Measurements from ENCODE around the gene KDM4B. TPM values are rescaled to one million over a fixed set of nuclear protein-coding genes. Genes with fewer than 3 reads are reported as not detected.

KDM4B gene
- polyA plus RNA-seq, 1 of the 3 experiments (the other 2 are of a cell fraction) = 12.2 TPM

DNA sequence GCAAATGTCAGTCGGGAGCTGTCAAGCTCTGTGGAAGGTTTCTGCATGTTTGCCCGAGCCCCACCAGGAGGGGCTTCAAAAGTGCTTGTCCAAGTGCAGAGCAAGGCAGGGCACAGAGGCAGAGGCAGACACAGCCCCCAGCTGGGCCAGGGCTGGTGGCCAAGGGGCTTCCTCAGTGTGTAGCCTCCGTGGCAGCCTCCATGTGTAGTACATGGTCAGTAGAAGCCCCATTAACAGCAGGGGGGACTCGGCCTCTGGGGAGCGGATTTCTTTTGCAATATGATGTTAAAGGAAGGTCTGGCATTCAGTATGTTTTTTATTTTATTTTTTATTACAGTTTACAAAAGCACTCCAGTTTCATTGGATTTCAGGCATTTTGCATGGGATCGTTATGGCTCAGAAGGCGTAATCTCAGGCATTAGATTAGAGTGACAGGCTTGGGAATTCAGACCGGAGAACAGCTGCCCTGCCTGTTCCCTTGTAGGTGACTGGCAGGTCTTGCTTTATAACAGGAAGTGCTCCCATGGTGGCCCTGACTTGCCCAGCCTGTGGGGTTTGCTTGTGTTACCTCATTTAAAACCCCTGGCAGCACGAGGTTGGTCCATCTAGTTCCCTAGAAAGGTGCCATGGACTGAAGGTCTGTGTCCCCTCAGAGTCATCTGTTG is 129.2 kb downstream of the KDM4B start:
- H3F3A ChIP-seq (replicated peaks; ENCODE audit: insufficient read depth) = no peaks in the 10 kb centered on the region
- no peaks in the 10 kb centered on the region for H3K79me2 ChIP-seq (ENCODE audit: insufficient read depth)
- CTCF ChIA-PET = interaction anchor here (1.0 to 1.6 kb wide), 4 partner anchors 11 to 49 kb away, joined by 3 read pairs; no protein-coding TSS in a partner anchor
- H3K4me2 ChIP-seq = no peak overlapping the region
- H3K36me3 ChIP-seq (replicated peaks in 1 of 2; ENCODE audit: control insufficient read depth in 1 of 2, insufficient read depth in 2 of 2, low read length in 1 of 2) = peaks cover 10 to 19% of the 10 kb centered on the region in 2 experiments
- H3K4me3 ChIP-seq (ENCODE audit: low read depth in 2 of 2, low read length in 1 of 2) = no peak overlapping the region
- no peaks in the 10 kb centered on the region for H3K9me3 ChIP-seq
- 0 out of 2 replicates have a peak, but pooled peaks cover 4% of the 10 kb centered on the region for H4K20me1 ChIP-seq (ENCODE audit: insufficient read depth)
- peaks cover 7 to 53% of the 10 kb centered on the region in 2 experiments for H3K4me1 ChIP-seq (ENCODE audit: control insufficient read depth in 1 of 2, insufficient read depth in 2 of 2, low read depth in 1 of 2, low read length in 1 of 2)
- no peak overlapping the region for H3K27ac ChIP-seq (ENCODE audit: low read depth in 2 of 2, low read length in 1 of 2)
- TF ChIP-seq, protein P1, sequence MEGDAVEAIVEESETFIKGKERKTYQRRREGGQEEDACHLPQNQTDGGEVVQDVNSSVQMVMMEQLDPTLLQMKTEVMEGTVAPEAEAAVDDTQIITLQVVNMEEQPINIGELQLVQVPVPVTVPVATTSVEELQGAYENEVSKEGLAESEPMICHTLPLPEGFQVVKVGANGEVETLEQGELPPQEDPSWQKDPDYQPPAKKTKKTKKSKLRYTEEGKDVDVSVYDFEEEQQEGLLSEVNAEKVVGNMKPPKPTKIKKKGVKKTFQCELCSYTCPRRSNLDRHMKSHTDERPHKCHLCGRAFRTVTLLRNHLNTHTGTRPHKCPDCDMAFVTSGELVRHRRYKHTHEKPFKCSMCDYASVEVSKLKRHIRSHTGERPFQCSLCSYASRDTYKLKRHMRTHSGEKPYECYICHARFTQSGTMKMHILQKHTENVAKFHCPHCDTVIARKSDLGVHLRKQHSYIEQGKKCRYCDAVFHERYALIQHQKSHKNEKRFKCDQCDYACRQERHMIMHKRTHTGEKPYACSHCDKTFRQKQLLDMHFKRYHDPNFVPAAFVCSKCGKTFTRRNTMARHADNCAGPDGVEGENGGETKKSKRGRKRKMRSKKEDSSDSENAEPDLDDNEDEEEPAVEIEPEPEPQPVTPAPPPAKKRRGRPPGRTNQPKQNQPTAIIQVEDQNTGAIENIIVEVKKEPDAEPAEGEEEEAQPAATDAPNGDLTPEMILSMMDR (IDR thresholded peaks at IDR 0.05) = no peak
- TF ChIP-seq, protein P2, sequence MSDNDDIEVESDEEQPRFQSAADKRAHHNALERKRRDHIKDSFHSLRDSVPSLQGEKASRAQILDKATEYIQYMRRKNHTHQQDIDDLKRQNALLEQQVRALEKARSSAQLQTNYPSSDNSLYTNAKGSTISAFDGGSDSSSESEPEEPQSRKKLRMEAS (IDR thresholded peaks at IDR 0.05; ENCODE audit: low read depth) = no peak
- TF ChIP-seq, protein P3, sequence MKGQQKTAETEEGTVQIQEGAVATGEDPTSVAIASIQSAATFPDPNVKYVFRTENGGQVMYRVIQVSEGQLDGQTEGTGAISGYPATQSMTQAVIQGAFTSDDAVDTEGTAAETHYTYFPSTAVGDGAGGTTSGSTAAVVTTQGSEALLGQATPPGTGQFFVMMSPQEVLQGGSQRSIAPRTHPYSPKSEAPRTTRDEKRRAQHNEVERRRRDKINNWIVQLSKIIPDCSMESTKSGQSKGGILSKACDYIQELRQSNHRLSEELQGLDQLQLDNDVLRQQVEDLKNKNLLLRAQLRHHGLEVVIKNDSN (IDR thresholded peaks at IDR 0.05; ENCODE audit: borderline replicate concordance, low read depth) = no peak
- no peak for TF ChIP-seq TEAD4 (IDR thresholded peaks at IDR 0.05; ENCODE audit: borderline replicate concordance, insufficient read depth)
- no peak for TF ChIP-seq MXI1 (IDR thresholded peaks at IDR 0.05; ENCODE audit: low read depth, low read length)
- TF ChIP-seq, protein P4, sequence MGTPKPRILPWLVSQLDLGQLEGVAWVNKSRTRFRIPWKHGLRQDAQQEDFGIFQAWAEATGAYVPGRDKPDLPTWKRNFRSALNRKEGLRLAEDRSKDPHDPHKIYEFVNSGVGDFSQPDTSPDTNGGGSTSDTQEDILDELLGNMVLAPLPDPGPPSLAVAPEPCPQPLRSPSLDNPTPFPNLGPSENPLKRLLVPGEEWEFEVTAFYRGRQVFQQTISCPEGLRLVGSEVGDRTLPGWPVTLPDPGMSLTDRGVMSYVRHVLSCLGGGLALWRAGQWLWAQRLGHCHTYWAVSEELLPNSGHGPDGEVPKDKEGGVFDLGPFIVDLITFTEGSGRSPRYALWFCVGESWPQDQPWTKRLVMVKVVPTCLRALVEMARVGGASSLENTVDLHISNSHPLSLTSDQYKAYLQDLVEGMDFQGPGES (IDR thresholded peaks at IDR 0.05; ENCODE audit: low read depth, low read length) = no peak
- TF ChIP-seq FOSL2 (IDR thresholded peaks at IDR 0.05; ENCODE audit: borderline replicate concordance, low read depth) = no peak
- TF ChIP-seq MEF2A (IDR thresholded peaks at IDR 0.05; ENCODE audit: borderline replicate concordance, low read depth) = no peak
- TF ChIP-seq FOXM1 (IDR thresholded peaks at IDR 0.05; ENCODE audit: low read depth) = no peak
- no peak for TF ChIP-seq RXRA (IDR thresholded peaks at IDR 0.05; ENCODE audit: borderline replicate concordance, low read depth)
- TF ChIP-seq ELF1 (IDR thresholded peaks at IDR 0.05) = no peak
- H3K9me2 ChIP-seq = no peaks in the 10 kb centered on the region
- H2AFZ ChIP-seq (ENCODE audit: low read depth) = no peak overlapping the region
- no peak overlapping the region for H3K9ac ChIP-seq
- POLR2A ChIA-PET = no interaction called here
- 97% methylated on average over 8 of the region's 9 CpGs for WGBS (ENCODE audit: low lambda C conversion rate)
- DNase-seq = no peak
- no peaks in the 10 kb centered on the region for H3K27me3 ChIP-seq (ENCODE audit: insufficient read depth)

DNA sequence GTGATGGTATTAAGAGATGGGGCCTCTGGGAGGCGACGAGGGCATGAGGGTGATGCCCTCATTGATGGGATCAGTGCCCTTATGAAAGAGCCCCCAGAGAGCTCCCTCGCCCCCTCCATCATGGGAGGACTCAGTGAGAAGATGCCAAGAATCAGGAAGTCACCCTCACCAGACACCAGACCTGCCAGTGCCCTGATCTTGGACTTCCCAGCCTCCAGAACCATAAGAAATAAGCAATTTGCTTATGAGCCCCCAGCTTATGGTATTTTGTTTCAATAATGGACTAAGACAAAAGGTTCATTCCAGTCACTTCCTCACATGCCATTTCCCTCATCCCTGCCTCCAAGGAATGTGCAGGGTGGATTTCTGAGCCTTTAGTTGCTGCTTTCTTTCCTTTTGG is 129.7 kb downstream of the KDM4B start:
- POLR2A ChIA-PET = no interaction called here
- Histone ChIP-seq H3K9ac (no peak overlapping the region), H3K9me2 (no peaks in the 10 kb centered on the region)
- TF ChIP-seq, protein P5, sequence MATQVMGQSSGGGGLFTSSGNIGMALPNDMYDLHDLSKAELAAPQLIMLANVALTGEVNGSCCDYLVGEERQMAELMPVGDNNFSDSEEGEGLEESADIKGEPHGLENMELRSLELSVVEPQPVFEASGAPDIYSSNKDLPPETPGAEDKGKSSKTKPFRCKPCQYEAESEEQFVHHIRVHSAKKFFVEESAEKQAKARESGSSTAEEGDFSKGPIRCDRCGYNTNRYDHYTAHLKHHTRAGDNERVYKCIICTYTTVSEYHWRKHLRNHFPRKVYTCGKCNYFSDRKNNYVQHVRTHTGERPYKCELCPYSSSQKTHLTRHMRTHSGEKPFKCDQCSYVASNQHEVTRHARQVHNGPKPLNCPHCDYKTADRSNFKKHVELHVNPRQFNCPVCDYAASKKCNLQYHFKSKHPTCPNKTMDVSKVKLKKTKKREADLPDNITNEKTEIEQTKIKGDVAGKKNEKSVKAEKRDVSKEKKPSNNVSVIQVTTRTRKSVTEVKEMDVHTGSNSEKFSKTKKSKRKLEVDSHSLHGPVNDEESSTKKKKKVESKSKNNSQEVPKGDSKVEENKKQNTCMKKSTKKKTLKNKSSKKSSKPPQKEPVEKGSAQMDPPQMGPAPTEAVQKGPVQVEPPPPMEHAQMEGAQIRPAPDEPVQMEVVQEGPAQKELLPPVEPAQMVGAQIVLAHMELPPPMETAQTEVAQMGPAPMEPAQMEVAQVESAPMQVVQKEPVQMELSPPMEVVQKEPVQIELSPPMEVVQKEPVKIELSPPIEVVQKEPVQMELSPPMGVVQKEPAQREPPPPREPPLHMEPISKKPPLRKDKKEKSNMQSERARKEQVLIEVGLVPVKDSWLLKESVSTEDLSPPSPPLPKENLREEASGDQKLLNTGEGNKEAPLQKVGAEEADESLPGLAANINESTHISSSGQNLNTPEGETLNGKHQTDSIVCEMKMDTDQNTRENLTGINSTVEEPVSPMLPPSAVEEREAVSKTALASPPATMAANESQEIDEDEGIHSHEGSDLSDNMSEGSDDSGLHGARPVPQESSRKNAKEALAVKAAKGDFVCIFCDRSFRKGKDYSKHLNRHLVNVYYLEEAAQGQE (IDR thresholded peaks at IDR 0.05; ENCODE audit: low read depth, low read length) = no peak
- TF ChIP-seq, protein P6, sequence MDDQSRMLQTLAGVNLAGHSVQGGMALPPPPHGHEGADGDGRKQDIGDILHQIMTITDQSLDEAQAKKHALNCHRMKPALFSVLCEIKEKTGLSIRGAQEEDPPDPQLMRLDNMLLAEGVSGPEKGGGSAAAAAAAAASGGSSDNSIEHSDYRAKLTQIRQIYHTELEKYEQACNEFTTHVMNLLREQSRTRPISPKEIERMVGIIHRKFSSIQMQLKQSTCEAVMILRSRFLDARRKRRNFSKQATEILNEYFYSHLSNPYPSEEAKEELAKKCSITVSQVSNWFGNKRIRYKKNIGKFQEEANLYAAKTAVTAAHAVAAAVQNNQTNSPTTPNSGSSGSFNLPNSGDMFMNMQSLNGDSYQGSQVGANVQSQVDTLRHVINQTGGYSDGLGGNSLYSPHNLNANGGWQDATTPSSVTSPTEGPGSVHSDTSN (IDR thresholded peaks at IDR 0.05) = no peak
- TF ChIP-seq TEAD4 (IDR thresholded peaks at IDR 0.05; ENCODE audit: borderline replicate concordance, insufficient read depth) = no peak
- TF ChIP-seq SMC3 (IDR thresholded peaks at IDR 0.05; ENCODE audit: low read depth, low read length) = no peak
- no peak for TF ChIP-seq ELF1 (IDR thresholded peaks at IDR 0.05)
- TF ChIP-seq, protein P1 (IDR thresholded peaks at IDR 0.05) = no peak
- no peak for TF ChIP-seq YY1 (IDR thresholded peaks at IDR 0.05; ENCODE audit: low read depth)

More for the DNA sequence above, 129.7 kb downstream of the KDM4B start:
- Histone ChIP-seq H2AFZ (ENCODE audit: low read depth) (no peak overlapping the region), H3K9me3 (no peaks in the 10 kb centered on the region), H3K4me2 (no peak overlapping the region), H3K27me3 (ENCODE audit: insufficient read depth) (no peaks in the 10 kb centered on the region), H3K4me3 (ENCODE audit: low read depth in 2 of 2, low read length in 1 of 2) (no peak overlapping the region), H3F3A (replicated peaks; ENCODE audit: insufficient read depth) (no peaks in the 10 kb centered on the region), H3K36me3 (replicated peaks in 1 of 2; ENCODE audit: control insufficient read depth in 1 of 2, insufficient read depth in 2 of 2, low read length in 1 of 2) (peaks cover 10 to 19% of the 10 kb centered on the region in 2 experiments), H3K4me1 (ENCODE audit: control insufficient read depth in 1 of 2, insufficient read depth in 2 of 2, low read depth in 1 of 2, low read length in 1 of 2) (peaks cover 11 to 53% of the 10 kb centered on the region in 2 experiments), H3K79me2 (ENCODE audit: insufficient read depth) (no peaks in the 10 kb centered on the region), H3K27ac (ENCODE audit: low read depth in 2 of 2, low read length in 1 of 2) (no peak overlapping the region), H4K20me1 (ENCODE audit: insufficient read depth) (0 out of 2 replicates have a peak, but pooled peaks cover 4% of the 10 kb centered on the region)
- CTCF ChIA-PET = no interaction called here
- DNase-seq = no peak
- WGBS (ENCODE audit: low lambda C conversion rate) = 100% methylated on average over 3 of the region's 3 CpGs
